Measurements from ENCODE around the gene SOX6. TPM values are rescaled to one million over a fixed set of nuclear protein-coding genes. Genes with fewer than 3 reads are reported as not detected.

Gene SOX6
- total RNA-seq, 1 donor from 2014 or later = 13.6 TPM

GRCh38 chr11:16363706-16364105, 7.4 kb upstream of the SOX6 start:
- ATAC-seq = no peak

DNA sequence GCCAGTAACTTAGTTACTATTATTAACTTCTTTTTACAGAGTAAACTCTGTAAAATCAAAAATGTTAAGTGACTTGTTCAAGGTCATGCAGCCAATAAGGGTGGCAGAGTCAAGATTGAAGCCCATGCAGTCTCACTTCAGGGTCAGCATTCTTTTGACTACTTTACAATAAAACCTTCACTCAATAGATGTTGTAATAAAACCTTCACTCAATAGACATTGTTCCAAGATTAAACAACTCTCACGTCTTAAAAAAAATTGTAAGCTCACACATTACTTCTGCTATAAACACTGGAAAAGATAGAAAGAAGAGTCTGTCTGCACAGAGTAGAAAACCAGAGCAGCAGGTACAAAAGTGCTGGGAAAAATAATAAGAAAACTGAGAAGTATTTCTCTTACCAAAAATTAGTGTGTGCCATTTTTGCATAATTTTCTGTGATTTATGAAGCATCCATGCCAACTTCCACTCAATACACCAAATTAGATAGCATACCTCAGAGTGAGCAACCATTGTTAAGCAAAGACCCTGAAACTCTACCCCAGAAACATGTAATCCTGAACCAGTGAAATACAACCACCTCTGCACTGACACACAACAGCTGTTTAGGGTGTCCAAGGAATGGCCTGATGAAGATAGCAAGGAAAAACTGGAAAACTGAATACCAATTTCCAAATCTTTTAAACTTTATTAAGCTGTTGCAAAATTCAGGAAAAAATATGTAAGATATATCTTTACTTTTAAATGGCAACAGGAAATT, 4.9 kb upstream of the SOX6 start:
- ATAC-seq = no peak

- no peak for ATAC-seq
Measured at GRCh38 chr11:16359369-16359768, 3.0 kb upstream of the SOX6 start.

DNA sequence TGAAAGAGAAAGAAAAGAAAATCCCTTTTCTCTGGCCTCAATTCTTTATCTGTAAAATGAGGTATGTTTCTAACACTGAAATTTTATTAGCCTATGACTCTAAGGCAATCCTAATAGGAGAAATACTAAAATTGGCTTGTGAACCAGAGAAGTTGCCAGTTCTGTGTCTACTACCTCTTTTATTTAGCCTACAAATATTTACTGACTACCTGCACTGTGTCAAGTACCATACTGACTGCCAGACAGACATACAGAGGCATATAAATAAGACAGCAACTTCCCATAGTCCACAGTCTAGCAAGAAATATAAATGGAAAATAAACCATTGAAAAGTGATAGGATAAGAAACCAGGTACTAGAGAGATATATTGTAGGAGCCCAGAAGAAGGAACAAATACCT, 2.4 kb upstream of the SOX6 start:
- no peak for ATAC-seq

DNA sequence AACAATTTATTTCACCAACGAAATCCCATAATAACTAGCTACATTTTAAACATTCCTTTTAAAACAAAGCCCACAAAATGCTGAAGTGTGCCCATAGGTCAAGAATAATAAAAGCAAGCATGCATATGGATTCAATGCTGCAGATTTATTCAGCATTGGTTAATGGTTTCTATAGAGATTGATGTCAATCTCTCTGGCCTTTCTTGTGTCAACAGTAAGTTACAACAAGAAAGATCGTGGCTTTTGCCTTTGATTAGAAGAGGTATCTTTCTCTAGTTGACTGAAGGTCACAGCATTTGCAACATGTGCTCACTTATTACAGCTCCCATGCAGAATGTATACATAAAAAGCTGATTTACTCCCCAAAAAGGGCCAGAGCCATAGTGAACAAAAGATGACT, 1.4 kb upstream of the SOX6 start:
- no peak for ATAC-seq

DNA sequence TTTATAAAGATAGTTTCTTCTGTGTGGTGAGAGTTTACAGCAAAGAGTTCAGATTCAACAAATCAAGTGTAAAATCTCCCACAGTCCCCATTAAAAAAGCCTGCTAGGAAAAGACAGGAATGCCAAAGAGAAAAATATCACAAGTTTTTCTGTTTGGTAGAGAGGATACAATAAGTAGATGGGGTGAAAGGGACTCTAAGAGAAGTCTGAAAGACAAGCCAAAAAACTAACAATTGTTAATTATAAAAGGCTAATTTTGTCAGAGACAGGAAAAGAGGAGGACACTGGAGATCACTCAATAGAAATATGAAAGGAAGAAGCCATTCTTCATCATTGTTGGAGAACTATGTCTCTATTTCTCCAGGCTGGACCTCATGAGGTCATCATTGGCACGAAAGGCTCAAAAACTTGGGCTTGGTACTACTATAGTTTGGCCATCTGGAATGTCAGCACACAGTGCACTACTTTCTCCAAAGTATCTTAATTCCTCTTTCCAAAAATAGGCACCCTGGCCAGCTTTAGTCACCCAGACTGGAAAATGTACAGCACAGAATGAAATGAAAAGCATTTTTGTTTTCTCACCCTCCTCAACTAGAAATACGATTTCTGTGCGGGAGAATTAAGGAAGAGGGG, 531 bp upstream of the SOX6 start:
- ATAC-seq = no peak

GRCh38 chr11:16352707-16353106, 3.6 kb downstream of the SOX6 start:
- ATAC-seq = no peak

- ATAC-seq = no peak
Measured at GRCh38 chr11:16350125-16350524, 6.2 kb downstream of the SOX6 start.

- ATAC-seq = peak; percentile 41
Measured at GRCh38 chr11:16347928-16348685, 8.2 kb downstream of the SOX6 start.

DNA sequence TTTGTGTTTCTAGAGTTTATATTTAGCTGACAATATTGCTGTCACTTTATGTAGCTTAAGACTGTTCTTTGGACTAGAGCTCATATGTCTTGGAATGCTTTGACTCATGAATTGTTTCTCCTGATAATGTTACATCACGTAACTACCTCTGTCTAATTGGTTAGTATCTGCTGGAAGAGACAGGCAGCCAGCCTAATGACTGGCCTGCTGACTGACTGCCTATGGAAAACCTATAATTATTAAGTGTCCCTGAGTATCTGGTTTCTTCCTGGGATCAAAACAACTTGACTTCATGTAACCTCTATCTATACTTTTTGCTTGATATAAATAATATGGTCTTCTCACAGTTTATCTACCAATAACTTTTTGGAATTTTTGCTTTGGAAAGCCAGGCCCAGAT, 9.4 kb downstream of the SOX6 start:
- peak; percentile 26 for ATAC-seq

- ATAC-seq = no peak
Measured at GRCh38 chr11:16341853-16342252, 14.5 kb downstream of the SOX6 start.

- ATAC-seq = no peak
Measured at GRCh38 chr11:16338393-16338792, 18.0 kb downstream of the SOX6 start.

DNA sequence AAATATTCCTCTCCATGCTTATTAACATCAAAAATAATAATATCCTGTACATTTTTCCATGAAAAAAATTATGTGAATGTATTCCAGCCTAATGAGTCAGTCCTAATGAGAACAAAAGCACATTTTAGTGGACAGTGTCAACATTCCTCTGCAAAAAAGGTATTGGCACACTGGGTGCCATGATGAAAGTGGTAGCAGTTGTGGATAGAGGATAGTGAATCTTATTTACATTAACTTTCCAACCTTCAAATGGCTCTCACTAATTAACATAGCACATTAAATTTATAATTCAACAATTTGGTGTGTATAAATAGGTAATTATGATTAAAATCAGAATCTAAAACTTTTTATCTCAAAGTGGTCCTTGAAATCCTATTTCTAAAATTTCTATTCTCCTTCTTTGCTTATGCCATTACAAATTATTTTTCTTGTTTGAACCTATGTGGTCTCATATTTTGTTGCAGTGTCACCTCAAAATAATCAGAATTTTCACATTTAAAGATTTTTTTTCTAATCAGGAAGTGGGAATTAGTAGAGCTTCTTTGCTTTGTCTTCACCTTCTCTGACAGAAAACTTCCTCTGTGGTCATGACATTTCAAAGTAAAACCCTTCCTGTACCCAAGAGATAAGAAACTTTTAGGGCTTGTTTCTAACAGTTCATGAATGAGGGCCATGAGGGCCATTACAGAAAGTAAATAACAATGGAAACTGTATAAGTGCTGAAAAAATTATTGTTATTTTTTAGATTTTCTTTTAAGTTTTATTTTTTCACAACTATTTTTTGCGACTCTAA, 18.7 kb downstream of the SOX6 start:
- no peak for ATAC-seq

DNA sequence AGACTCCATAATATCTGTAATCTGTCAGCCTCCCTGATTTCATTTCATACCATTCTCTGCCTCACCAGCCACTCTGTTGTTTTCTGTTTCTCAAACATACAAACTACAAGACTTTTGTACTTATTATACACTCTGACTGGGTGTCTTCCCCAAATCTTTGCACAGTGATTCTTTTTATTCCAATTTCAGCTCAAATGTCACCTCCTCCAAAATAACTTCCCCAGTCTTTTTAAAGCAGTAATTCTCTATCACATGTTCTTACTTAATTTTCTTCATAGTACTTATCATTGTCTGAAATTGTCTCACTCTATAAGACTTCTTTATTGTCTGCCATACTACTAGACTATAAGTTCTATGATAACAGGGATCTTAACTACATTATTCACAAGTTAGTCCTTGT, 19.6 kb downstream of the SOX6 start:
- no peak for ATAC-seq

DNA sequence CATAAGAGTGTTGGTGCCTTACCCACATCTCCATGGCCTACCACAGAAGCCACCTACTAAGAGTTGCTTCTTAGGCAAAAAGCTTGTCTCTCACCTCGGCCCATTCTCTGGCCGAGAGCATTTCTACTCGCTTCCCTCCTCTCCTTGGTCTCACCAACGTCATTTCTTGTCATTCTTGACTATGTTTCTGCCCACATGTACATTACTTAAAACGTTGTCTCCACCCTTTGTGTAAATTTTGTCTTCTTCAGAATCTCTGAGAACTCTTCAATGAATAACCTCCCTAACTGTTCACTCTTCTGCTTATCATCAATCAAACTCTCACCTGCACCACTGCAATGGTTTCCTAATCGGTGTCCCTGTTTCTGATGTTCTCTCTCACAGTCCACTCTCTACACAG, 20.1 kb downstream of the SOX6 start:
- no peak for ATAC-seq

DNA sequence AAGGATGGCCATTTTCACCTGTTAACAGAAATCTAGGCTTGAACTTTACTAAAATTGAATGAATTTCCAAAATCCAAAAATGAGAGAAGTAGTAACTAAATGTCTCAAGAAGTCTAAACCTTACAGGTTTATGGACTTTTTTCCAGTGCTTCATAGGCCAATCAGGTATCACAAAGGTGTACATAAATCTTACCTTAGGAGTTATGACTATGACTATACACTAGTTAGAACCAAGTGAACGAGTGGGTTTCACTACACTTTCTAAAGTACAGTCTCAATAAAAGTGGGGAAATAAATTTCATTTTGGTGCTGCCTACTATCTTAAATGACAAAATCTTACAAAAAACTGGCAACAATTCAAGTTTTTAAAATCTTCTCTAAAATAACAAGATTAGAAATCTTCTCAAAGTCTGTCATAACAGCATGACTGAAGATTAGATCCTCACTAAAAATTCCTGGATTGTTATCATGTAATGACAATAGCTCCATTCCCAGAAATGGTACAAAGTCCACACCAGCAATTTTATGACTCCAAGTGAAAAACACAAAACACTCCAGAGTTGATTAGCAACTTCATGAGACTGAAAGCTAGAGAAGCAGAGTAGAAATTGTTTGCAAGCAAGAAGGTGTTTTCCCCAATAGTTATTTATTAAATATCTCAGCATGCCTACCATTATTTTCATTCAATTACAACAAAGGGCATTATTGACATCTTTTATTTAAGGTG, 20.9 kb downstream of the SOX6 start:
- no peak for ATAC-seq

DNA sequence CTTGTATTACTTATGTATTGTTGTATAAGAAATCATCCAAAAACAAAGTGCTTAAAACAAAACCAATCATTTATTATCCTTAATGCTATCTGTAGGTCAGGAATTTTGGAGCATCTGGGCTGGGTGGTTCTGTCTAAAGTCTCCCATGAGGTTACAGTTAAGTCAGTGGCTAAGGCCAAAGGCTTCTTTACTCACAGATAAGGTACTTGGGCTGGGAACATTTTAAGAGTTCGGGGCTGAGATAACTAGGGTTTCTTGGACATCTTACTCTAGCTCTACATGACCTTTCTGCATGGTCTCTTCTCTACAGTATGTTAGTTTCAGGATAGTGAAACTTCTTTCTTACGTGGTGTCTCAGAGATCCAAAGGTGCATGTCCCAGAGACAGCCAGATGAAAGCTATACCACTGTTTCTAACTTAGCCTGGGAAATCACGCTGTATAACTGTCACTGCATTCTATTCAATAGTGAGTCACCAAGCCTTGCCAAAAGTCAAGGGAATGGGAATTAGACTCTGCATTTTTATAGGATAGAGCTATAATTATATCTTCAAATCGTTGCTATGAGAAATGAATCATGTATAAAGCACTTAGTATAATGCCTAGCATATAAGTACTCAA, 29.6 kb downstream of the SOX6 start:
- ATAC-seq = no peak

DNA sequence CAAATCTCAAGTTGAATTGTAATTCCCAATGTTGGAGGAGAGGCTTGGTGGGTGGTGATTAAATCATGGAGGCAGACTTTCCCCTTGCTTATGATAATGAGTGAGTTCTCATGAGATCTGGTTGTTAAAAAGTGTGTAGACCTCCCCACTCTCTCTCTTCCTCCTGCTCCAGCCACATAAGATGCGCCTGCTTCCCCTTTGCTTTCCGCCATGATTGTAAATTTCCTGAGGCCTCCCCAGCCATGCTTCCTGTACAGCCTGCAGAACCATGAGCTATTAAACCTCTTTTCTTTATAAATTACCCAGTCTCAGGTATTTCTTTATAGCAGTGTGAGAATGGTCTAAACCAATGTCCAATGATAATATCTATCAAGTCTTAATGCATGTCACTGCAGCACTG, 34.2 kb downstream of the SOX6 start:
- no peak for ATAC-seq

DNA sequence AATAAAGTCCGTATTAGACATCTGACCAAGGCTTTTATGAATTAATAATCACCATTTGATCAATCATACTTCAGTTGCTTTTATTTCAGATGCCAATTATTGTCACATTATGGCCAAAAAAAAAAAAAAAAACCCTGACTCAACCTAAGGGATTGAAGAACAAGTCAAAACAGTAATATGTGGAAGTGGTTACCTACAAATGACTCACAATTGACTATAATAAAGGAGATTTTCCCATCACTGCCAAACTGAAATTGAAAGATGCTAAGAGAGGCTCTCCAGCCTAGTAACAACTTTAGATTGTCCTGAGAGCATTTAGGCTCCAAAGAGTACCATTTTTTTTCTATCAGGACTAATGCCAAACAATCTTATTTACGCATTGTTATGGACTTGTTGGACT, 35.2 kb downstream of the SOX6 start:
- ATAC-seq = peak; percentile 38

DNA sequence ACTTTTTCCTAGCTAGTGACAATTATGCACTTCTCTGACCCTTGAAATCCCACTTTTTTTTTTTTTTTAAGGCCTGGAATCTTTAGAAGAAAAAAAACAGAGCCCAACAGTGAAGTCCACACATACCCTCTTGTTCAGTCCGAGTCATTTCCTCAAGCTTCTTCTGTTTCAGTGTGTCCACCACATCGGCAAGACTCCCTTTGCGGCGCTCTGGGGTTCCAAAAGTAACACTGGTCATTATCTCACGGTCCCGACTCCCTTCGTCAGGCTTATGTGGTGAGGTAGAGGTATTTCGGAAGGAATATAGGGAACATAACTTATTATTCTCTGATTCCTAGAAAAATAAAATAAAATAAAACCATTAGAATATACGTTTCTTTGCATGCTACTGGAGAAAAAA, 38.0 kb downstream of the SOX6 start:
- no peak for ATAC-seq

DNA sequence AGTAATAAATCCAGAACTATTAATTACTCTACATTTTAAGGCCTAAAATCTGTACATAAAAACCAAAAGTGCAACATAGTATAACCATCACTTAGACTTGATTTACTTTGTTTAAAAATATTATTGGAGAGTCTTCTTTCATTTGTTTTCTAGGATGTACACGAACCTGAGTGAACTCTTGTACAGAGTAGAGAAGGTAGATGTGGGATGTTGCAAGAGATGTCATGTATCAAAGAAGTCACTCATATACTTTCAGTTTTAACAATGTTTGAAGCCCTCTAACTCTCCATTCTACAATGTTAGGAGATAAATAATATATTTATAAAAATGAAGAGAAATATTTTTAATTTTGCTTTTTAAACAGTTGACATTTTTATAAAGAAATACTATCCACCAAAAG, 38.6 kb downstream of the SOX6 start:
- no peak for ATAC-seq

DNA sequence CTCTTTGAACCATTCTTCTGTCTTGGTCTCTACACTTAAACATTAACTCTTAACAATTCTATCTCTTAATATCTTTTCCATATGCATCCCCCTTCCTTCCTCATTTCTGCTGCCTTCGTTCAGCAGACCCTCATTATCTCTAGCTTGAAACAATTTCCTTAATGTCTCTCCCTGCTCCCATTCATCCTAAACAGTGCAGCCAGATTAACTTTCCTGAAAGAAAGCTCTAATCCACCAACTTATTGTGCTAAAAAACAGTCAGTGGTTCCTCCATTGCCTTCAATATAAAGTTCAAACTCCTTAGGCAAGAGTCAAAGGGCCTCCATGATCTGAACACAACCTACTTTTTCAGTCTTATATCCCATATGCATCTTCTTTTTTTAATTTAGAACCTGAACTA, 42.5 kb downstream of the SOX6 start:
- ATAC-seq = no peak

All from esophagus mucosa (tissue), 1 donor.